Vagina (tissue), 2 donors: Measurements from ENCODE around the gene BDKRB1. TPM values are rescaled to one million over a fixed set of nuclear protein-coding genes. Genes with fewer than 3 reads are reported as not detected.

Source experiments
- DNase-seq, 2 donors: peaks; one replicate each; pipeline ENCODE4 v3.0.0-alpha.2; 2017; ENCODE audit errors: extremely low spot score in 2 of 2
- H3K27ac ChIP-seq: fragments of 200-600 bp; sonication (generic); one replicate; pipeline ENCODE4 v1.5.1; 2019
- H3K27me3 ChIP-seq: fragments of 200-600 bp; sonication (generic); one replicate; pipeline ENCODE4 v1.5.1; 2019
- H3K36me3 ChIP-seq, 2 donors: fragments of 200-600 bp; sonication (generic); one replicate each; pipeline ENCODE4 v1.5.1; 2017 to 2019
- H3K4me1 ChIP-seq: fragments of 200-600 bp; sonication (generic); one replicate; pipeline ENCODE4 v1.5.1; 2019
- H3K4me3 ChIP-seq, 2 donors: fragments of 200-600 bp; sonication (generic); 1 replicate in 1 of 2; 2 replicates in 1 of 2; pipeline ENCODE4 v1.5.1; 2016 to 2019
- H3K9me3 ChIP-seq: fragments of 200-600 bp; sonication (generic); one replicate; pipeline ENCODE4 v1.5.1; 2019
- CTCF ChIP-seq, 3 experiments: fragments of 450-650 bp in 2 of 3; fragments of 200-600 bp in 1 of 3; sonication (generic) in 1 of 3; IDR thresholded peaks; one replicate each; pipeline ENCODE4 v1.5.1; 2017 to 2019; ENCODE audit warnings: antibody characterized with exemption in 3 of 3, mild to moderate bottlenecking in 2 of 3, moderate library complexity in 2 of 3
- POLR2A ChIP-seq, 2 donors: fragments of 450-650 bp; IDR thresholded peaks; one replicate each; pipeline ENCODE4 v1.6.1; 2017; ENCODE audit warnings: antibody characterized with exemption in 2 of 2, mild to moderate bottlenecking in 2 of 2, moderate library complexity in 2 of 2
- POLR2AphosphoS5 ChIP-seq, 2 donors: sonication (generic); formaldehyde crosslinking; IDR thresholded peaks; one replicate each; pipeline ENCODE4 v1.9.0; 2017; ENCODE audit warnings: antibody characterized with exemption in 2 of 2, mild to moderate bottlenecking in 2 of 2, low read depth in 1 of 2; ENCODE audit not compliant: insufficient read depth in 1 of 2
- intact Hi-C: fragments of 100-400 bp; cut with DNase I; formaldehyde crosslinking; loops from one replicate; pipeline ENCODE4 v1.15.1; 2023
- total RNA-seq: library from RNA; depleted of rRNA; stranded (reverse); fragments of >200 nt; gene quantifications from one replicate; pipeline ENCODE4 v1.2.3, GENCODE V29; 2016

Gene BDKRB1
- total RNA-seq, 1 donor from 2014 or later: 2.5 TPM

- H3K36me3 ChIP-seq: no peaks in the 10 kb centered on the region
These were observed 7.6 kb downstream of the BDKRB1 start for GRCh38 chr14:96263347-96264199.

GRCh38 chr14:96264200-96264553, 8.2 kb downstream of the BDKRB1 start:
- peaks cover 50% of the 10 kb centered on the region for H3K4me1 ChIP-seq
- no peak overlapping the region for H3K4me3 ChIP-seq
- H3K36me3 ChIP-seq: no peaks in the 10 kb centered on the region
- no peak for DNase-seq
- peak overlapping the region; percentile 77 for H3K27ac ChIP-seq
- no peaks in the 10 kb centered on the region for H3K9me3 ChIP-seq
- no peaks in the 10 kb centered on the region for H3K27me3 ChIP-seq
- intact Hi-C loops: no loop called here
- no peak for TF ChIP-seq POLR2A (IDR thresholded peaks at IDR 0.05)
- no peak for TF ChIP-seq CTCF (IDR thresholded peaks at IDR 0.05)
- no peak for TF ChIP-seq POLR2AphosphoS5 (IDR thresholded peaks at IDR 0.05; ENCODE audit: insufficient read depth in 1 of 2, low read depth in 1 of 2)

More at GRCh38 chr14:96263347-96264199, 7.6 kb downstream of the BDKRB1 start:
- intact Hi-C loops: no loop called here
- H3K9me3 ChIP-seq: no peaks in the 10 kb centered on the region
- peak overlapping the region; percentile 77 for H3K27ac ChIP-seq
- no peaks in the 10 kb centered on the region for H3K27me3 ChIP-seq
- H3K4me3 ChIP-seq: no peak overlapping the region
- no peak for DNase-seq
- TF ChIP-seq CTCF (IDR thresholded peaks at IDR 0.05) (no peak), POLR2A (IDR thresholded peaks at IDR 0.05) (no peak), POLR2AphosphoS5 (IDR thresholded peaks at IDR 0.05; ENCODE audit: insufficient read depth in 1 of 2, low read depth in 1 of 2) (no peak)
- peaks cover 44% of the 10 kb centered on the region for H3K4me1 ChIP-seq

DNA sequence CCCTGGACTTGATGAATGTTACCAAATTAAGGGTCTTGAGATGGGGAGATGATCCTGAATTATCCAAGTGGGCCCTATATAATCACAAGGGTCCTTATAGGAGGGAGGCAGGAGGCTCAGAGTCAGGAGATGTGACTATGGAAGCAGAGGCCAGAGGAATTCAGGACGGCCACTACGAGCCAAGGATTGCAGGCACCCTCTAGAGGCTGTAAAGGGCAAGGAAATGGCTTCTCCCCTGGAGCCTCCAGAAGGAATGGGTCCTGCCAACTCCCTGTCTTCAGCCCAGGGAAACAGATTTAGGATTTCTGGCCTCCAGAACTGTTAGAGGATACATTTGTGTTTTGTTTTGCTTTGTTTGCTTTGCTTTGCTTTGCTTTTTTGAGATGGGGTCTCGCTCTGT, 8.8 kb downstream of the BDKRB1 start:
- no peak for TF ChIP-seq POLR2A (IDR thresholded peaks at IDR 0.05)
- peak in 1 of 3 experiments; percentile 17 for TF ChIP-seq CTCF (IDR thresholded peaks at IDR 0.05)
- TF ChIP-seq POLR2AphosphoS5 (IDR thresholded peaks at IDR 0.05; ENCODE audit: insufficient read depth in 1 of 2, low read depth in 1 of 2): no peak
- DNase-seq: no peak
- peak overlapping the region; percentile 46 for H3K27ac ChIP-seq
- H3K4me1 ChIP-seq: peaks cover 57% of the 10 kb centered on the region
- H3K9me3 ChIP-seq: no peaks in the 10 kb centered on the region
- no peaks in the 10 kb centered on the region for H3K36me3 ChIP-seq
- H3K27me3 ChIP-seq: no peaks in the 10 kb centered on the region
- H3K4me3 ChIP-seq: no peak overlapping the region
- intact Hi-C loops: no loop called here

- H3K27me3 ChIP-seq: no peaks in the 10 kb centered on the region
- TF ChIP-seq CTCF (IDR thresholded peaks at IDR 0.05) (no peak), POLR2A (IDR thresholded peaks at IDR 0.05) (no peak), POLR2AphosphoS5 (IDR thresholded peaks at IDR 0.05; ENCODE audit: insufficient read depth in 1 of 2, low read depth in 1 of 2) (no peak)
- peak overlapping the region; percentile 46 for H3K27ac ChIP-seq
- peaks cover 64% of the 10 kb centered on the region for H3K4me1 ChIP-seq
- no peaks in the 10 kb centered on the region for H3K36me3 ChIP-seq
- DNase-seq: no peak
- no peak overlapping the region for H3K4me3 ChIP-seq
- intact Hi-C loops: no loop called here
- no peaks in the 10 kb centered on the region for H3K9me3 ChIP-seq
These were observed 9.5 kb downstream of the BDKRB1 start for GRCh38 chr14:96265383-96266095.
